ENCODE data around the gene S100A11.
"Not testable (repeated sequence)": the region's sequence is repeated elsewhere in the genome, so short reads cannot be mapped to it uniquely, and the experiment has no call there.

Gene S100A11

DNA sequence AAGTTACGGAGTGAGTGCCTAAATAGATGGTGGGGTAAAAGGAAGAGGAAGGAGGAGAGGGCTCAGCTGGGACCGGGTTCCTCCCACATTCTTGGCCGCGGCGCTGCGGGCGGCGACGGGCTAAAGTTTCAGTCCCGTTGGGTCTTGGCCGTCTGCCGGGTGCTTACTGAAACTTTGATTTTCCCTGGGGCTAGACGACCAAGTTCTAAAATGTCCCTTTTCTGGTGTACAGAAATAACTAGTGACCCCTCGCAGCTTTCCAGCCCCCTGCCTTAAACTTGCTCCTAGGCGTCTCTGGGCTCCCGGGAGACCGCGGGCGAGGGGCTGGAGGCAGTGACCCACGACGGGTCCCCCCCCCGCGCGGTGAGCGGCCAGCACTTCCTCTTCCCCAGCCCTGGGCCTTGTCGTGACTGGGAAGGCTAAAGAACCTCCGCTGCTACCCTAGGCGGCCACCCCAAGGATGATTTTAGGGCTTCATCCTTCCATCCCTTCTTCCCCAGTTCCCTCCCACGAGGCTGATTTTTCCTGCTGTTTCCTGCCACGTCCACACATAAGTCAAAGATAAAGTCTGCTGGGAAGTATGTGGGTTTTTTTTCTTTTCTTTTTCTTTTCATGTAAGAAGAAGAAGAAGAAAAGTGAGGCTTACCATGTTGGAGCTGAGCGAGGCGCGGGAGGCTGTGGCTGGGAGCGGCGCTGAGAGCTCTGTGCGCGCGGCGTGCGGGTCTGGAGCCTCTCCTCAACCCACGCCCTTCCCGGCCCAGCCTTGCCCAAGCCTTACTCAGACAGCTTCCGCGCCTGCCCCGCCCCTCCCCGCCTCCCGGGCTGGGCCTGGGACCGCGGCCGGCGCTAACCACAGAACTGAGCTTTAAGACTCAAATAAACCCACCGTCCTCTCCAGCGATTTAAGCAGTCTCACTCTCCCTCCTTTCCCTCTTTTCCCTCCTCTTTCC, at the start of gene S100A11:
Gene S100A11 (minus strand): TSS at position 738 of the 950 bp plus-strand sequence. CDS start 89 bp downstream, at position 649.
- DNase-seq: peak; percentile 69 to 95

DNA sequence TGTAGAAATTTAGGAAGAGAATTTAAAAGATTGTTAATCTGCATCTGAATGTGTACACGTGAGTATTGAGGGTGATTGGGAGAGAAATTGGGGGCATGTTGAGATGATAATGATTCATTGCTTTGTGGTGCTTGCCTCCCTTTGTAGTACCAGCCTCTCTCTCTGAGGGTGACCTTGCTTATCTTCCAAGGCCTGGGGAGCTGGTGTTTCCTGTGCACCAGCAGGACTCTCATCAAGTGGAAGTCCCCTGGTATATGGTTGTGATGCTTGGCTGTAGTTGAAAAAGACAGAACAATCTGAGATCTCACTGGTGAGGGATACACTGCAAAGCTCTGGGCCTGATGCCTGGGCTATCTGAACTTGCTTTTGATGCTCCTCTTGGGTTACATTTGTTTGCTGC, 48.0 kb upstream of the S100A11 start:
- DNase-seq: no peak

DNA sequence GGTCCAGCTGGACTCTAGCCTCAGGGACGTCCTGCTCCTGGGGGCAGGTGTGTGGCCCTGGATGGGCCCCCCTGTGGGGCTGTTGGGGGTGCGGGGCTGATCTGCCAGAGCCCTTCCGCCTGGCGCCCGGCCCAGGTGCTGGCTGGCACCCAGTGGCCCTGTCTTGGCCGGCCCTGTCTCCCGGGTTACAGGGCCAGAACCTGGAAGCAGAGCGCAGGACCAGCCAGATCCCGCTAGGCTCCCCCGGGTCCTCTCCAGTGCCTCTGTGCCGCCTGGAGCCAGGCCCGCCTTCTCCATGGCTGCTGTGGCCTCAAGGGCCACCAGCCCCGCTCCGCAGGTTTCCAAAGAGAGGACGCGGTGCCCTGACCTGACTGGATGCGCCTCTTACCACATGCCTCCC, 44.2 kb upstream of the S100A11 start:
- DNase-seq: not testable (repeated sequence)

GRCh38 chr1:152080494-152080893, 43.7 kb upstream of the S100A11 start:
- DNase-seq: not testable (repeated sequence)

- DNase-seq: no peak
Observed at GRCh38 chr1:152078831-152079441, 42.1 kb upstream of the S100A11 start.

DNA sequence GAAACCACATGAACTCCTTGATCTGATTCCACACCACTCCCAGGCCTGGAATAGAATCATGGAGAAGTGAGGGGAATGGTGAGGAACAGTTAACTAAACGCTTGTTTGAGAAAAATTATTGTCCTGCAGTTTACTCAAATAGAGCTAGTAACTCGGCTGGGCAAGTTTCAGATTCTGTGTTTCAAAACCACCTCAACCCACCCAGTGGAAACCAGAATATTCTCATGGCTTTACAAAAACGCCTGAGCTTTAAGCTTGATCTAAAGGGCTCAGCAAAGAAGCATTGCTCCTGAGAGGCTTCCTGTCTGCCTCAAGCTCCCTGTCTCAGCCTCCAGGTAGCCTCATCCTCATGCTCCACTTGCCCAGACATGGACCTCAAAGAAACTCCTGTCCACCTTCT, 35.5 kb upstream of the S100A11 start:
- DNase-seq: no peak

DNA sequence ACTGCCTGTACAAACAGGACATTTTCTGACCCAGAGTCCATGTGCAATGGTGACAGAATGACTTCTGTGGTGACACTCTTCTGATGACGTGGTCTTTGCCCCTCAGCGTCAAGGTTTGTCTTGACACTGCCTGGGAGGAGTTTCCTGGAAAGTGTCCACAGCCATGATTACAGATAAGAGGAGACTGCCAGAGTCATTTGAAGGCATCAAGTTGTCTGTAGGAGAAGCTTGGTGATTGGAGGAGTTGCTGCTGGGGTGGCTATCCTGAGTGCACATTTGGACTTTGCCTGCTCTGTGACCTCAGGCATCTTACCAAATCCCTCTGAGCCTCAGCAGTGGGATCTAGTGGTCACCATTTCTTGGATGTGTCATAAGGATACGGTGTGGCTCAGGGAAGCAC, 34.3 kb upstream of the S100A11 start:
- DNase-seq: no peak

GRCh38 chr1:152067929-152068328, 31.1 kb upstream of the S100A11 start:
- no peak for DNase-seq

GRCh38 chr1:152067150-152067549, 30.3 kb upstream of the S100A11 start:
- DNase-seq: no peak

GRCh38 chr1:152061952-152062351, 25.1 kb upstream of the S100A11 start:
- DNase-seq: no peak

DNA sequence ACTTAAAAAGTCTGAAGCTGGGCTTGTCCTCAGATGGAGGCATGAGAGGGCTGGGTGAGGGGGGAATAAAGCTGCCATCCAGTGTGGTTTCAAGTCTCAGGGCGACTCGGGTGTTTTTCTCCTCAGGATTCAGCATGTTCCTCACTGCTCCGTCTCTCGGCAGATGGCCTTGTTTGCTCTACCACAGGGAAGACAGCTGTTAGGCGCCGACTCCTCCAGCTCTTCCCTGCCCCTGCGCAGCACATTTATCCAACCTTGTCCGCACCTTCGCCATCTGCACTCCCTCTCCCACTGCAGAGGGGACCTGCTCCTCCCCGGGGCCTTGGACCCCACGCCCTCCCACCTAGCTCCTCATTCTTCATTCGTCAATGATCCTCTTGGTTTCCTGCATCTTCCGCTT, 16.6 kb upstream of the S100A11 start:
- peak in 1 of 2 experiments; percentile 57 for DNase-seq

GRCh38 chr1:152052606-152053005, 15.8 kb upstream of the S100A11 start:
- peak; percentile 85 to 96 for DNase-seq

DNA sequence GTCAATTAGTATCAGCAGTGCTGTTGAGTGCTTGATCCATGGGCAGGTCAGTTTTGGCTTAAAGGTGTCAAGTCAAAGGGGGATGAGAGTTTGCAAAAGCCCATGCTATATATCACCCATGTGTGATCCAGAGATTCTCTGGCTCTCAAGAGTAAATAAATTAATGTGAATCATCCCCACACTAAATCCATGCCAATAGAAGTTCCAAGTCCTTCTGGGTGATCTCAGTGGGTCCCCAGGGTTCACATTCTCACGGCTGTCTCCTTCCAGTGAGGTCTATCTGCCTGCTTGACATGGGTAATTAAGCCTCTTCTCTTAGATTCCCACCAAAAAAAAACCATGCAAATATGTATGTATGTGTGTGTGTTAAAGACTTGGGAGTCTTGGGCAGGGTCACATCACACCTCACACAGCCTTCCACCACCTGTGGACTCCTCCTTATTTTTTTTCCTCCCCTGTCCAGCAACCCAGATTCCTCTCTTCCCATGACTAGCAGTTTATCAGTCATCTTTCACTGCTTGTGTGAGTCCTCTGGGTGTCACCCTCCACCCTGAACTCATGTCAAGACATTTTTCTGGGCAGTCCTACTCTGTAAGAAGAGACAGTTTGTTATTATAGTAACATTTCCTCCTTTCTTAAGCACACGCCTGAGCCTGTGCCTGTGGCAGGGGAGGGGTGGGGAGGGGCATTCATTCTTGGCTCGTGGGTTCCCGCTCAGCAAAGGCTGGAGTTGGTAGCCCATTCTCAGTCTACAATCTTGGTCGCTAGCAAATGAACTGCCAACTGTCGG, 14.3 kb upstream of the S100A11 start:
- DNase-seq: no peak

GRCh38 chr1:152049291-152050083, 12.7 kb upstream of the S100A11 start:
- no peak for DNase-seq

GRCh38 chr1:152048416-152049009, 11.7 kb upstream of the S100A11 start:
- DNase-seq: peak; percentile 64 to 67

DNA sequence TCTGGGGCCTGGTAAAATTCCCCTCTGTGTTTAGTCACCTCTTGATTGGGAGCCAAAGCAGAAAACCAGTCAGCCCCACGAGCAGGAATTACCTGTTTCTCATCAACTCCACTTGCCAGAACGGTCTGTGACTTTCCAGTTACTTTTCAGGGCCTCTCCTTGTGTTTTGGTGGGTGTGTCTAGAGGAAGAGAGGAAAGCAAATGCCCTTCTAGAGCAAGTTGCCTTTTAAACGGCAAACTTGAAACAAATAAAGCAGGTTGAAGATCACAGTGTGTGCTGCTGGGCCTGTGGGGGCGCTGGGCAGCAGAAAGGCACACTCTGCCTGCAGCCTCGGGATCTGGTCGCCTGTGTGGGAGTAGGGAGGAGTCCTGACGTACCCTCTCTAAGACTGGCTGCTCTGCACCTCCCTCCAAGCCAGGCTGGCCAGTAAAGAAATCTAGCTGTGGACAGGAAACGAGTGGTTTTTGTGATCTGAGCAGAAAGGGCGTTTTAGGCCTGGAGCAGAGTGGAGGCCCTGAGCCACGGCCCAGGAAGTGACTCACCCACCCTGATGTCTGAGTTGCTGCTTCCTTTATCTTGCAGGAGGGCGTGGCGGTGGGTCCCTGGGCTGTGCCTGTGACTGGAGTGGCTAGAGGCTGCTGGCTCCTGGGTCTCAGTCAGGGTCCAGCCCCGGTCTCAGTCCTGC, 11.1 kb upstream of the S100A11 start:
- DNase-seq: peak; percentile 85 to 93

DNA sequence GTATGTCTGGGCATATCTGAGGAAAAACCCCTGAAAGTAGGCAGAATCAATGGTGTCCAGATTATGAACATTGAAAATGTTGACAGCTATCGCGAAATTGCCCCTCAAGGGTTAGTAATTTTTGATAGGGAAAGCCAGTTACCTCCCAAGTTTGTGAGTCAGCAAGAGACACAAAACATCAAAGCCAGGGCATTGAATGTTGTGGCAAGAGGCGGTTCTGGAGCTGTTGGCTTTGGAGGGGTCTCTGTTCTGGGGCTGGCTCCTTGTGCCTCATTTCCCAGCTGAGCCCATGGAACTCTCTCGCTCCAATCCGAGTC, 10.6 kb upstream of the S100A11 start:
- DNase-seq: no peak

DNA sequence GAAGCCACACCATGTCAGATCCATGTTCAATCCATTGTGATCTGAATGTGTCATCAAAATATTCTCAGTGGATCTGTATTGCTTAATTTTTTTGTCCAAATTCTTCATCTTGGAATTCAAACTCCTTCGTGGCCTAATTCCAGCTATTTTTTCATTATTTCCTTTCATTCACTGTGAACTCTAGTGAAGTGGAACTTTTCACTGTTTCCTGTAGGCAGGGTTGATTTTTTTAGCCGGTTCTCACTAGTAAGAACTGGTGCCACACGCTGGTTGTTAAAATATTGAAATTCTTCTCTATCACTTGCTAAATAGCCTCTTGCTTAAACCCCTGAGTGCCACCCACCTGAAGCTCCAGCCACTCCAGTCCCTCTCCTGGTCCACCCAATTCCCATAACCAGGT, 7.6 kb upstream of the S100A11 start:
- DNase-seq: no peak

- DNase-seq: no peak
Observed at GRCh38 chr1:152043870-152044269, 7.1 kb upstream of the S100A11 start.

DNA sequence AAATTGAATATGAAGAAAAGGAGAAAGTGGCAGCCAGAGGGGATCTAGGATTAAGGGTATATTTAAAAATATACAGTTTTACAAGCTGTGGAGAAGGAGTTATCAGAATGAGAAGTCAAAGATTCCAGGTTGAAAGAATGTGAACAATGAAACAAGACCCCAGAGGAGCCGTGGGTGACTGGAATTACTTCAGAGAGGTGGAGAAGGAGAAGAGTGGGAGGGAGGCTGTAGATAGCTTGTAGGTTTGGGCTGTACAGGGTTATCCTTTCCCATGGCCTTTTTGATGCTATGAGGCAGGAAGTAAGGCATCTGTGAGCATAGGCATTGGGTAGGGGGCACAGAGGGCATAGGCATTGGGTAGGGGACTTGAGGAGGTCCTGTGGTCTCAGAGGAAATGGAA, 5.2 kb upstream of the S100A11 start:
- DNase-seq: no peak

- no peak for DNase-seq
Observed at GRCh38 chr1:152039886-152040285, 3.1 kb upstream of the S100A11 start.

DNA sequence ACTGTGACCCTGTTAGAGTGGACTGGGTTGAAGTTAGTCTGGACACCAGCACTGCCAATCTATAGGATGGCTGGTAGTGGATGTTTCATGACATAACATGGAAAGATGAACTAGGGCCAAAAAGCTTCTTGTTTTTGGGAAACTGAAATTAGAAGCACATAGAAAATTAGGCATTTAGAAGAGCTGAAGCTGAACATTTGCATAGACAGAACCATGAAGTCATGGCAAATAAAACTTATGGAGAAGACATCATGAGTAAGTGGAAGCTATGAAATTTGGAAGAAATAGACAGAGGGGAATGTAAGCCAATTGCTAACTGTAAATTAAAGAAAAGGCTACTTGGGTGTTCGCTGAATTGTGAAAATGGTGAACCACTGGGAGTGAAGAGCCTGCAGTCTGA, 2.7 kb upstream of the S100A11 start:
- no peak for DNase-seq

All from NCI-H526 (cell line).